Left lobe of liver (tissue), 2 donors: ENCODE measurements around the gene MAP2K3. TPM values are rescaled to one million over a fixed set of nuclear protein-coding genes. Genes with fewer than 3 reads are reported as not detected.
A peak's percentile ranks its signal among the peaks of the same experiment; 100 is the strongest.
"Not testable (repeated sequence)": the region's sequence is repeated elsewhere in the genome, so short reads cannot be mapped to it uniquely, and the experiment has no call there.

Experiments used
- ATAC-seq: fragments of 200-7000 bp; cut with Tn5 transposase; one replicate; pipeline ENCODE4 v1.9.1; 2020; ENCODE audit warnings: mild to moderate bottlenecking, moderate library complexity
- DNase-seq: peaks from one replicate; pipeline ENCODE4 v3.0.0-alpha.2; 2020; ENCODE audit warnings: low spot score
- total RNA-seq: library from RNA; stranded (reverse); gene quantifications from one replicate; pipeline ENCODE4 v1.2.1, GENCODE V29; 2021
- donor health status: DM: no; HTN: no; CAD: no; lungs with moderate emphysema.
- donor health status: DM: no; HTN: yes; CAD: no.

MAP2K3 gene
- total RNA-seq, 1 donor from 2014 or later, result 71.5 TPM

DNA sequence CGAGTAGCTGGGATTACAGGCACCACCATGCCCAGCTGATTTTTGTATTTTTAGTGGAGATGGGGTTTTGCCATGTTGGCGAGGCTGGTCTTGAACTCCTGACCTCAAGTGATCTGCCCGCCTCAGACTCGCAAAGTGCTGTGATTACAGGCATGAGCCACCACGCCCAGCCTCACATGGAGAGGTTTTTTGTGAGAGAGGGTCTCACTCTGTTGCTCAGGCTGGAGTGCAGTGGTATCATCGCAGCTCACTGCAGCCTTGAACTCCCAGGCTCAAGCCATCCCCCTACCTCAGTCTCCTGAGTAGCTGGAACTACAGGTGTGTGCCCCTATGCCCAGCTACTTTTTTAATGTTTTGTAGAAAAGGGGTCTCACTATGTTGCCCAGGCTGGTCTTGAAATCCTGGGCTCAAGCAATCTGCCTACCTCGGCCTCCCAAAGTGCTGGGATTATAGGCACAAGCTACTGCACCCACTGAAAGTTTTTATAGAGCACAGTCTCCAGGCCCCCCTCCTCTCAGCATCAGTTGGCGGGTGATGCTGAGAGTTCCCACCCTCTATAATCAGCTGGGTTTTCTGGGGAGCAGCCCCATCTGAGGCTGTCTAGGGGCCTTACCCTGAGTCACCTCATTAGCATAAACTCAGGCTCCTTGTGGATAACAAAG, 22.2 kb downstream of the MAP2K3 start:
- not testable (repeated sequence) for ATAC-seq, DNase-seq

DNA sequence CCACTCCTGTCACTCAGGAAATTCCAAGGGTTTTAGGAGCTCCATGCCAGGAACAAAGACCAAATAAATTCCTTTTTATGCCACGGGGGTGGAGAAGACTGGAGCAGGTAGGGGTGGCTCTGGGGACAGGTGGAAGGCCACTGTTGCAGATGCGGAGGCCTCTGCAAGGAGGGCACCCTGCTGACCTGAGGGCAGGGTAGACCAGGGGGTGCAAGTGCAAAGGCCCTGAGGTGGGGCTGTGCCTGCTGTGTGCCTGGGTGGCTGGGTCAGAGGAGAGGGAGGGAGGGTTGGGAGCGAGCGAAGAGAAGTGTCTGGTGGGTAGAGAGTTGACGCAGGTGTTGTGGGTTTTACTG, 22.7 kb downstream of the MAP2K3 start:
- not testable (repeated sequence) for ATAC-seq, DNase-seq

DNA sequence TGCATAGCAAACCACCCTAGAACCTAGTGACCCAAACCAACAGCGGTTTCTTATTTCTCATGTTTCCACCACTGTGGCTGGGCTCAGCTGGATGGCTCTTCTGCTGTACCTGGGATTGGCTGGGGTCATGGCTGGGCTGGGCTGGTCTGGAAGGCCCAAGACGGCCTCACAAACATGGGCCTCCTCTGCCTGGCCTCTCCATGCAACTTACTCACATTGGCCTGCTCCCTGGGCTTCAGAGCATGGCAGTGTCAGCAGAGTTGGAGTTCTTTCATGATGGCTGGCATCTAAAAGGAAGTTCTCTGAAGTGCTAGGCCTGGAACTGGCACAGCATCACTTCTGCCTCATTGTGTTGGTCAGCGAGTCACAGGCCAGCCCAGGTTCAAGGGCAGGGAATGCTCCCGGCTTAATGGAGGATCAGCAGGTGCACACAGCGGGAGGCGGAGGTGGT, 24.4 kb downstream of the MAP2K3 start:
- ATAC-seq, result not testable (repeated sequence)
- DNase-seq, result peak; percentile 43

DNA sequence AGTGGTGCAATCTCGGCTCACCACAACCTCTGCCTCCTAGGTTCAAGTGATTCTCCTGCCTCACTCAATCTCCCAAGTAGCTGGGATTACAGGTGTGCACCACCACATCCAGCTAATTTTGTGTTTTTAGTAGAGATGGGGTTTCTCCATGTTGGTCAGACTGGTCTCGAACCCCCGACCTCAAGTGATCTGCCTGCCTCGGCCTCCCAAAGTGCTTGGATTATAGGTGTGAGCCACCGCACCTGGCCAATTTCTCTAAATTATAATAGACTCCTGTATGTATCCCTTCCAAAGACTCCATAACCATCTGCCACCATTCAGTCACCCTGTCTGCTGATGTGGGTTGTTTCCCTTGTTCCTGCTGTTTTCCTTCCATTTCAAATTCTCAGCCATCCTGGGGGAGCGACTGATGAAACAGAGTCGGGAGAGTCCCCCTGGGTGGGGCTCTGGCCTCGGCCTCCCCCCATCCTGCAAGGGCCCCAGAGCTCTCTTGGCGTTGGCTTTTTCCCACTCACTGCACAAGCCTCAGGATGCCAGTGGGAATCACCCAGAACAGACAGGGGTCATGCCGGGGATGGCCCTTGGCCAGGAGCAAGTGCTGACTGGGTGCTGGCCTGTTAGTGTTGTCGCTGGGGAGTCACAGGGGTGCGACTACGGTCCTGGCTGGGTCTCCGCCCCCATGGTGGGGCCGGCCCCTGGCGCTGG, 25.7 kb downstream of the MAP2K3 start:
- not testable (repeated sequence) for DNase-seq, ATAC-seq

DNA sequence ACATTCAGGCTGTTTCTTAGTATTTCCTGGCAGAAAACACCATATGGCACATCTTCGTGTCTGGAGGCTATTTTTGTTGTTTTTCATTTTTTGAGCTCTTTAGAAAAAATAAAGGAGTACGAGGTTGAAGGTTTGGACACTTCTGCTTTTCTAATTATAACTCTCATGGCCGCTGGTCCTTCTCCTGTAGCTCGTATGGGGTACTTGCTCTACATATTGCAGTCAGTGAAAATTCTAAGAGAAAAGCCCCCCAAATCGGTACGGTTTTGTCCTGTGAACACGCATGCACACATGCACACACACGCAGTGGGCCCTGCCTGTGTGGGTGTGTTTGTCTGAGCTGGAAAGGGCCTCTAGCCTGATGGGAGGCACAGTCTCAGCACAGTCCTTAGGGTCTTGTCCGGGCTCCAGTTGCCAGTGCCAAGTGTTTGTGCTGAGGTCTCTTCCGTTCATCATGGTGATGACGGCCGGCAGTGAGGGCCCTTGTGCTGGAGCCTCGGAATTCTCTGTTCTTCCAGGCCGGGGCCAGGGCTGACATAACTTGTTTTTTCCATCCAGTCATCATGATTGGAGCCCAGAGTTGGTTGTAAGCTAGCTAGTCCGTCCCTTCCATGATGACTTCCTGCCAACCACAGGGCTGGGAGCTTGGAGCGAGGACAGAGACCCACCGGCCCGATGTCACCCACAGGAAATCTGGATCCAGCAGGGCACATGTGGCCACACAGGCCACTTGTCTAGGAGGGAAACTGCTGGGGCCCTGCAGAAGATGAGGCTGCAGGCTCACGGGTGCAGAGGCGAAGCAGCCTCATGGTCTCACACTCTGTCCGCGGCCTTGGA, 26.5 kb downstream of the MAP2K3 start:
- not testable (repeated sequence) for DNase-seq, ATAC-seq

DNA sequence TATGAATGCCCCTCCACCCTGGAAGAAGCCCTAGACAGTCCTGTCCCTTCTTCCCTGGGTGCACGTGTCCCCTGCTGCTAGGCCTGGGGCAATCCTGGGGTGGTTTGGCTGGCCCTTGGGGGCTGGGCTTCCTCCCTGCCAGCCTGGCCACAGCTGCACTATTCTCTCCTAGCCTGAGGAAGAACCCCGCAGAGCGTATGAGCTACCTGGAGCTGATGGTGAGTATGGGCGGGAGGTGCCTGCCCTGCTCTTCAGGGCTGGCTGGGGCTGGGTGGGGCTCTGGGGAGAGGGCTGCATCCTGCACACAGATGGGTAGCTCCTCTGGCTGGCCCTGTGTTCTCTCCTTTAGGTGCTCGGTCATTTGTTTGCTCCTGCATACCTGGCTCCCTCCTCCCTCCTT, 28.8 kb downstream of the MAP2K3 start:
- DNase-seq (no peak), ATAC-seq (no peak)

DNA sequence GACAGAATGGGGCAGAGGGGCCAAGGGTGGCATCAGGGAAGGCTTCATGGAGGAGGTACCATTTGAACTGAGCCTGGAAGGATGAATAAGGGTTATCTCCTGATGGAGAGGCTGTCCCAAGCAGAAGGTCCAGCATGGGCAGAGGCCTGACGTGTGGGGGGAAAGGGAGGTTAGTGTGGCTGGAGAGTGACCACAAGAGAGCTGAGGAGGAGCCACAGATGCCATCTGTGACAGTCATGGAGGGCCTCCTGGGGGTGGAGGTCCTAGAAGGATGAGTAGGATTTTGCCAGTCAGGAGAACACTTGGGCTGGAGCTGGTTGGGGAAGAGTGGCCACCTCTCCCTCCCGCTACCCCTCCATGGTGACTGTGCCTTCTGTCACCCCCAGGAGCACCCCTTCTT, 29.2 kb downstream of the MAP2K3 start:
- not testable (repeated sequence) for ATAC-seq, DNase-seq

DNA sequence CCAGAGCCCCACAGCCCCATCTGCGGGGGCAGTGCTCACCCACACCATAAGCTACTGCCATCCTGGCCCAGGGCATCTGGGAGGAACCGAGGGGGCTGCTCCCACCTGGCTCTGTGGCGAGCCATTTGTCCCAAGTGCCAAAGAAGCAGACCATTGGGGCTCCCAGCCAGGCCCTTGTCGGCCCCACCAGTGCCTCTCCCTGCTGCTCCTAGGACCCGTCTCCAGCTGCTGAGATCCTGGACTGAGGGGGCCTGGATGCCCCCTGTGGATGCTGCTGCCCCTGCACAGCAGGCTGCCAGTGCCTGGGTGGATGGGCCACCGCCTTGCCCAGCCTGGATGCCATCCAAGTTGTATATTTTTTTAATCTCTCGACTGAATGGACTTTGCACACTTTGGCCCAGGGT, 29.8 kb downstream of the MAP2K3 start:
- DNase-seq, result not testable (repeated sequence)
- ATAC-seq, result peak; percentile 23

DNA sequence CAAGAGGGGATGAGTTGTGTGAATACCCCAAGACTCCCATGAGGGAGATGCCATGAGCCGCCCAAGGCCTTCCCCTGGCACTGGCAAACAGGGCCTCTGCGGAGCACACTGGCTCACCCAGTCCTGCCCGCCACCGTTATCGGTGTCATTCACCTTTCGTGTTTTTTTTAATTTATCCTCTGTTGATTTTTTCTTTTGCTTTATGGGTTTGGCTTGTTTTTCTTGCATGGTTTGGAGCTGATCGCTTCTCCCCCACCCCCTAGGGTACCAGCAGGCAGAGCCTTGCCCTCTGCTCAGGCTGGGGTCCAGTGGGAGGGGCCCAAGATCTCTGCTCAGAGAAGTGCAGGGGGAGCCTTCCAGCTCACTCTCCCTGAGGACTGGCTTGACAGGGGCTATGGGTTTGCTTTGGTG, 30.2 kb downstream of the MAP2K3 start:
- peak; percentile 38 for ATAC-seq

DNA sequence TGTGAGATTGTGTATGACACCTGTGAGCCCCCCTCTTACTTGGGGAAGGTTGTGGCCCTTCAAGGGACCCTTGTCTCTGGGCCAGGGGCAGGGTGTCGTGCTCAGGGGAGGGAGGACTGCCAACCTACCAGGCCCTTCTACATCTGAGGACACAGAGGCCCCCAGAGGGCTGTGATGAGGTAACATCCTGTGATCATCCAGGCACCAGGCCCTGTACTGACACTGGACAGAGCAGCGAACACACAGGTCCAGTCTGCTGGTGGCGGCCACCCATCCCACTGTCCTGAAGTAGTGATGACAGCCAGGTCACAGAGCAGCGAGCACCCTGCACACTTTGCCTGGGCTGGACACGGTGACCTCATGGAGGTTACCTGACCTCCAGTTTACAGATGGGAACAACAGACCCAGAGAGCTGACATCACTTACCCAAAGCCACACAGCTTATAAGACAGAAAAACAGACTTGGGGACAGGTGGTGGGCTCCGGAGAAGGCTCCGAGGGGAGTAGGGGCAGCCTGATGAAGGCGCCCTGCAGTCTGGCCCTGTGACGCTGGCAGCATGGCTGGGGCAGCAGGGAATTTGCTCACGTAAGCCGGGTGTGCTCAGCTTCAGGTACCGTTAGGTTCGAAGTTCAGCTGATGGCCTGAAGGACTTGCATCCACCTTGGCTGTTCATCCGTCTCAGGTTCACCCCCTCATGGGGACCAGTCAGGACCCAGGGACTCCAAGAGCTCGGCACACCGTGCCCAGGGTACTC, 30.9 kb downstream of the MAP2K3 start:
- peak; percentile 3 for ATAC-seq

More for the DNA sequence above, 30.2 kb downstream of the MAP2K3 start:
- not testable (repeated sequence) for DNase-seq

DNA sequence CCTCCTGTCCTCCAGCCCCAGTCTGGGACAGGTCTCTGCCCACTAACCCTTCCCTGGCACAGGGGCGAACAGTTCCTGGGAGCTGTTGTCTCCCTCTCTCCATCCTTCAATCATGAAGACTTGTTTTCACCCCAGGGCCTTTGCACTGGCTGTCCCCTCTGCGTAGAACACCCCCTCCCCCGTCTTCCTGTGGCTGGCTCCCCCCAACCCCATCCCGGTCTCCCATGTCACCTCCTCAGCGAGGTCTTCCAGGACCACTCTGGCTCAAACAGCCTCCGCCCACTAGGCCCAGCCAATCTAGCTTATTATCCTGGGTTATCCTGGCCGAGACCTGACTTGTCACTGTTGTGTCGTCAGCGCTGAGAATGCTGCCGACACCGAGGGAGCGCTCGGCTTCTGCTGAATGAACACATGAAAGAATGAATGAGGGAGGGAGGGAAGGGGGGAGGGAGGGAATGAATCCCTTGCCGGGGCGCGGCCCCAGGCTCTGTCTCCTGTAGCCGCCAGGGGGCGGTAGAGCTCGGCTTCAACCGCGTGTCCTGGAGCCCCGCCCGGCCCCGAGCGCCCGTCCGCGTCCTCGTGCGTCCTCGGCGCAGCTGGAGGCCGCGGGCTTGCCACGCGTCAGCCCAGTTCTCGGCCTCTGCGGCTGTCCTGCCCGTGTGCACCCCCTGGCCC, 31.8 kb downstream of the MAP2K3 start:
- peak; percentile 77 for ATAC-seq
- DNase-seq, result not testable (repeated sequence)

More for the DNA sequence above, 30.9 kb downstream of the MAP2K3 start:
- not testable (repeated sequence) for DNase-seq

DNA sequence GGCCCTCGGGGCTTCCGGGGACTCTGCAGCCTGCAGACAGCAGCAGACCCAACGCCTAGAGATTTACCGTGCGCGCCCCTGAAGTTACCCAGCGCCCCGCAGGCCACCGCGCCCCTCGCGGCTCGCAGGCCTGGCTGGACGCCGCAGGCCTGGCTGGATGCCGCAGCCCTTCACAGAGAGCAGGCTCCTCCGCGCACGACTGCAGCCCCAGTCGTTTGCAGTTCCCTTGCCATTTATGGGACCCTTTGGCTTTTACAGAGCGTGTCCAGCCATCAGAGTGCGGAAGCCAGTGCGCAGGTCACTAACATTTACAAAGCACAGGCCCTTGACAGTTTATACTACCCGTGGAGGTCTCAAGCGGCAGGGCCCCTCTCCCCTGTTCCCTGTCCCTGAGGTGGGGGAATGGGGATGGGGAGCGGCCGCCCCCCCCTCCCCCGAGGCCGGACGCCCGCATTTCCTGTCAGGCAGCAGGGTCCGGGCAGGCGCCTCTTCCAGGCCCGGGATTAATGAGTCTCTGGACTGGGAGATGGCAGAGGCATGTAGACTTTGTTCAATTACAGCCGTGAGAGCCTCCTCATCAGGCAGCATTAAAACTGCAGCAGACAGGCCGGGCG, 32.5 kb downstream of the MAP2K3 start:
- not testable (repeated sequence) for DNase-seq
- ATAC-seq, result peak; percentile 25

DNA sequence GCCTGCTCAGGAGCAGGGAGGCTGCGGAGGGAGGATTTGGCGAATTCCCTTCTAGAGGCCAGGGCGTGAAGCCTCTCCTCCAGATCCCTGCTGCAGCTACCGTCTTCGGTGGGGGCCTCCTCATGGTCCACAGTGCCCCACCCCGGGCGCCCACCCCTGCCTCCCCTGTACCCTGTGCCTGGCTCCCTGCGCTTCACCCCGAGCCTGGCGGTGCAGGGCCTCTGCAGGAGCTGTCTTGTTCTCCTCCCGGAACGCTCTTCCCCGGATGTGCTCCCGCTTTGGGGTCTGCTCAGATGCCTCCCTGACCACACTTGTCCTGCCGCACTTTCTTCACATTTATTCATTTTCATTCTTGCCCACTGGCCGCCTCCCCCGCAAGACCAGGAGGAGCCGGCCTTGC, 33.3 kb downstream of the MAP2K3 start:
- not testable (repeated sequence) for DNase-seq, ATAC-seq

DNA sequence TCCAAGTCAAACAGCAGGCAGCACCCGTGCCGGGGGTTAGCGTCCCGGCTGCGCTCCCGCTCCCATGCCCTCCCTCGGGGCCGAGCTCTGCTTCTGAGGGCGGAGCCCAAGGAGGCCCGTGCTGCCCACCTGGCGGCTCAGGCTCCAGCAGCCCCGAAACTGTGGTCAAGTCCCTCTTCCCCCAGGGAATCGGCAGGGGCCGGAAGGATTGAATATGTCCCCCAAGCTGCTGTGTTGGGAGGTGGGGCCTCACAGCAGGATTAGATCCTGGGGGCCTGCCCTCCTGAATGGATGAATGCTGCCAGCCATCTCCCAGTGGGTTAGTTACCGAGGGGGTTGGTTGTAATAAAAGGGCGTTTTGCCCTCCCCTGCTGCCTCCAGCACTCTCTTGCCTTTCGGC, 33.9 kb downstream of the MAP2K3 start:
- DNase-seq (no peak), ATAC-seq (no peak)

DNA sequence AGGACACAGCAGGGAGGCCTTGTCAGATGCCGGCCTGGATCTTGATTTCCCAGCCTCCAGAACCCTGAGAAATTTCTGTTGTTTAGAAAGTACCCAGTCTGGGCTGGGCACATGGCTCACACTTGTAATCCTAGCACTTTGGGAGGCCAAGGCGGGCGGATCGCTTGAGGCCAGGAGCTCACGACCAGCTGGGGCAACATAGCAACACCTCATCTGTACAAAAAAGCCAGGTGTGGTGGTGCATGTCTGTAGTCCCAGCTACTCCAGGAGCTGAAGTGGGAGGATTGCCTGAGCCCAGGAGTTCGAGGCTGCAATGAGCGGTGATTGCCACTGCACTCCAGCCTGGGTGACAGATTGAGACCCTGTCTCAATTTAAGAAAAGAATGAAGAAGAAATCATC, 34.3 kb downstream of the MAP2K3 start:
- not testable (repeated sequence) for DNase-seq

DNA sequence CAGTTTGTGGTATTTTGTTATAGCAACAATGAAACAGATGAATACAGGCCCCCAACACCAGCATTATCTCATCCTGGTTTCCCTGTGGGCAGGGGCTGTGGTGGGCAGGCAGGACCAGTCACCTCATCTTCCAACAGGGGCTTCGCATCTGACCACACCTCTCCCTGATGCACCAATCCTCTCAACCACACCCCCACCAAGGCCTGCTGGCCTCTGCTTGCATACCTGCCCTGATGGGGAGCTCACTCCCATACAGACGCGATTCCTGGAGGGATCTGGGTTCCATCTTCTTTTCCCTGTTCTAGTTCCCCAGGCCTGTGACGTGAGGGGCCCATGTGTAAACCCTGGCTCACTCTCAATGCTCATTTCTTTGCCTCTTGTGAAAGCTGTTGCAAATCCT, 34.7 kb downstream of the MAP2K3 start:
- DNase-seq, ATAC-seq: not testable (repeated sequence)

More for the DNA sequence above, 34.3 kb downstream of the MAP2K3 start:
- not testable (repeated sequence) for ATAC-seq

DNA sequence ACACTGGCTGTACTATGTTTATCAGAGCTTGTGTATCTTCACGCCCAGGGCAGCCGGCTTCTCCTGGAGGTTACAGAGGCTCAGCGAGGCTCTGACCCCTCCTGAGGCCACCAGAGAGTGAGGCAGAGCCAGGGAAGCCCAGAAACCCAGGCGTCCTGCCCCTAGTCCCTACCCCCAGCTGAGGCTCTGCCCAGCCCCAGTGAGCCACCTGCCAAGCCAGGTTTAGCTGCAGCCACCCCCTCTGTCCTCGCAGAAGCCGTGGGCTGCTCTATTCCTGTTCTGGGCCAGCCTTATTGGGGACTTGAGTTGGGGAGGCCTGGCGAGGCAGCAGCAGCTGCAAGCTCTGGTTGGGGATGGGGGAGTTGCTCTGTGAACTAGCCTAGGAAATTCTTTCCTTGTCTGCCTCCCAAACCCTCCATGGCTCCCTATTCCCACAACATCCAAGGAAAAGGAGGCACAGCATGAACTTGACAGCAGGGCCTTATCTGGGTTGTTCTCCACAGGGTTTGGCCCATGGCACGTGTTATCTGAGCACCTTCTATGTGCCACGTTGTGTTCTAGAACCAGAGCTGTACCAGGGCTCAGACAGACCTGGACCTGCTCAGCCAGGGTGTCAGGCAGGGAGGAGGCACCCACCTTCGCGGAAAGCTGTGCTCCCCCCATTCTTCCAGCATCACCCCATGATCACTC, 35.3 kb downstream of the MAP2K3 start:
- not testable (repeated sequence) for DNase-seq, ATAC-seq

DNA sequence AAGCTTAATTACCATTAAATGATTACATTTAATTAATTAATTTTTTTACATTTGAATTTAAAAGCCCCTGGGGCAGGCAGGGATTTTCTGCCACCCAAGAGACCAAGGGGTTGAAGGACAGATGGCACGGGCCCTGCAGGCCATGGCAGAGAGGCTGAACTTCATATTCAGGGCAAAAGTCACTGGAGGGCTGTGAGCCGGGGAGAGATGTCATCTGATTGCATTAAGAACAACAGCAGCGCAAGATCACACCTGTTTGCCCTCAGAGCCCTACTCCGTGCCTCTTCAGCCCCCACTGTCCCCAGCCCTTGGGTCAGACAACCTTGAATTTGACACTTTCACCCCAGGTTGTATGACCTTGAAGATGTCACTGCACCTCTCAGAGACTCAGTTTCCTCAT, 35.9 kb downstream of the MAP2K3 start:
- ATAC-seq (peak; percentile 56), DNase-seq (peak; percentile 82)

DNA sequence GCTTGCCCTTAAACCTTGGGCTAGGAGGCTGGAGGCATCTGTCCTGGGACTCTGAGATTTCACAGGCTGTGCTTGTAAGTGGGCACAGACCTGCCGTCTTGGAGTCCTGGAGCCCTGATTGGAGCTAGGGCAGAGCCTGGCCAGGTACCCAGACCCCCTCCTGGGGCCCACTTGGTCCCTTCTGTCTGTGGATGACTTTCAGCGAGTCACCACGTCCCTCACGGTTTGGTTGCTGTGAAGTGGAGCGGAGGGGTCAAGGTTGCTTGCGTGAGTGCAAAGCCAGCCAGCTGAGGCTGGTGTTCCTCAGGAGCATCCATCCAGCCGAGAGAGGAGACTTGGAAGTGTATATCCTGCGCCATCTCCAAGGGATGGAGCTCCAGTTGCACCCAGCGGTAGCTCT, 36.5 kb downstream of the MAP2K3 start:
- not testable (repeated sequence) for DNase-seq, ATAC-seq
